Uterus (tissue), 4 donors: ENCODE results near the gene VMAC. TPM values are rescaled to one million over a fixed set of nuclear protein-coding genes. Genes with fewer than 3 reads are reported as not detected.

ENCODE experiments used
- DNase-seq, 2 donors: peaks; one replicate each; pipeline ENCODE4 v3.0.0-alpha.2; 2019 to 2020
- H3K27ac ChIP-seq, 2 donors: fragments of 200-600 bp; sonication (generic); 1 replicate in 1 of 2; 2 replicates in 1 of 2; pipeline ENCODE4 v1.5.1; 2016 to 2018
- H3K27me3 ChIP-seq, 2 donors: fragments of 200-600 bp; sonication (generic); one replicate each; pipeline ENCODE4 v1.5.1; 2018 to 2019; ENCODE audit warnings: control low read depth in 1 of 2
- H3K36me3 ChIP-seq, 2 donors: fragments of 200-600 bp; sonication (generic); one replicate each; pipeline ENCODE4 v1.5.1; 2019; ENCODE audit warnings: control low read depth in 1 of 2
- H3K4me1 ChIP-seq, 2 donors: fragments of 200-600 bp; sonication (generic); one replicate each; pipeline ENCODE4 v1.5.1; 2018 to 2019; ENCODE audit warnings: control low read depth in 1 of 2
- H3K4me3 ChIP-seq, 2 donors: fragments of 200-600 bp; sonication (generic); 1 replicate in 1 of 2; 2 replicates in 1 of 2; pipeline ENCODE4 v1.5.1; 2018 to 2019; ENCODE audit warnings: mild to moderate bottlenecking in 1 of 2
- H3K9me3 ChIP-seq, 2 donors: fragments of 200-600 bp; sonication (generic); one replicate each; pipeline ENCODE4 v1.5.1; 2019; ENCODE audit warnings: control low read depth in 1 of 2
- CTCF ChIP-seq, 4 experiments: fragments of 200-600 bp in 2 of 4; fragments of 450-650 bp in 2 of 4; sonication (generic) in 2 of 4; IDR thresholded peaks; one replicate each; pipeline ENCODE4 v1.5.1; 2016 to 2019; ENCODE audit warnings: antibody characterized with exemption in 4 of 4, mild to moderate bottlenecking in 2 of 4, moderate library complexity in 1 of 4
- POLR2A ChIP-seq, 2 donors: fragments of 450-650 bp; IDR thresholded peaks; one replicate each; pipeline ENCODE4 v1.6.1; 2016; ENCODE audit warnings: antibody characterized with exemption in 2 of 2, mild to moderate bottlenecking in 1 of 2, moderate library complexity in 1 of 2
- intact Hi-C: fragments of 100-400 bp; cut with DNase I; formaldehyde crosslinking; loops from one replicate; pipeline ENCODE4 v1.15.1; 2023; ENCODE audit warnings: low total_unique reads
- total RNA-seq, 4 donors: library from RNA; depleted of rRNA in 3 of 4; stranded (reverse); fragments of >200 nt in 3 of 4; gene quantifications; one replicate each; pipeline versions ENCODE4 v1.1.0 to v1.2.4, GENCODE V29; 2014 to 2023
- donor health status: DM: yes; HTN: yes; CAD: no.

The VMAC gene
- total RNA-seq, 4 donors from 2014 or later = 2.6 to 10.9 (median 7.1) TPM

GRCh38 chr19:5908773-5909442, 4.2 kb downstream of the VMAC start:
- no peak for DNase-seq
- H3K27me3 ChIP-seq = no peaks in the 10 kb centered on the region
- no peaks in the 10 kb centered on the region for H3K9me3 ChIP-seq
- H3K4me3 ChIP-seq = no peak overlapping the region
- H3K36me3 ChIP-seq = no peaks in the 10 kb centered on the region
- H3K4me1 ChIP-seq = peaks cover 0 to 6% of the 10 kb centered on the region in 2 donors
- intact Hi-C loops = no loop called here
- TF ChIP-seq POLR2A (IDR thresholded peaks at IDR 0.05) (no peak), CTCF (IDR thresholded peaks at IDR 0.05) (no peak)
- H3K27ac ChIP-seq = no peak overlapping the region

- Histone ChIP-seq H3K4me1 (peaks cover 0 to 4% of the 10 kb centered on the region in 2 donors), H3K27me3 (no peaks in the 10 kb centered on the region), H3K27ac (no peak overlapping the region), H3K4me3 (no peak overlapping the region), H3K9me3 (no peaks in the 10 kb centered on the region), H3K36me3 (no peaks in the 10 kb centered on the region)
- intact Hi-C loops = no loop called here
- DNase-seq = no peak
- TF ChIP-seq CTCF (IDR thresholded peaks at IDR 0.05) (no peak), POLR2A (IDR thresholded peaks at IDR 0.05) (no peak)
Measured at GRCh38 chr19:5910638-5910907, 5.9 kb downstream of the VMAC start.

- intact Hi-C loops = no loop called here
- Histone ChIP-seq H3K4me1 (no peaks in the 10 kb centered on the region), H3K27ac (no peak overlapping the region), H3K36me3 (no peaks in the 10 kb centered on the region), H3K9me3 (no peaks in the 10 kb centered on the region), H3K4me3 (no peak overlapping the region), H3K27me3 (no peaks in the 10 kb centered on the region)
- DNase-seq = no peak
- TF ChIP-seq POLR2A (IDR thresholded peaks at IDR 0.05) (no peak), CTCF (IDR thresholded peaks at IDR 0.05) (no peak)
Measured at GRCh38 chr19:5911366-5911765, 6.7 kb downstream of the VMAC start.

- Histone ChIP-seq H3K36me3 (no peaks in the 10 kb centered on the region), H3K27me3 (no peaks in the 10 kb centered on the region), H3K27ac (no peak within 1 kb of the TSS), H3K4me1 (no peaks in the 10 kb centered on the region), H3K4me3 (no peak within 1 kb of the TSS), H3K9me3 (no peaks in the 10 kb centered on the region)
- intact Hi-C loops = no loop called here
- DNase-seq = no peak
- TF ChIP-seq CTCF (IDR thresholded peaks at IDR 0.05) (no peak), POLR2A (IDR thresholded peaks at IDR 0.05) (no peak)
Measured at GRCh38 chr19:5913739-5914357, 9.2 kb downstream of the VMAC start, which contains the start of gene CAPS. TSS of gene CAPS (plus strand) at chr19:5914254. CDS start at chr19:5914407, 153 bp downstream.

- Histone ChIP-seq H3K4me1 (no peaks in the 10 kb centered on the region), H3K4me3 (no peak overlapping the region), H3K27me3 (no peaks in the 10 kb centered on the region), H3K9me3 (no peaks in the 10 kb centered on the region), H3K27ac (no peak overlapping the region), H3K36me3 (no peaks in the 10 kb centered on the region)
- intact Hi-C loops = no loop called here
- TF ChIP-seq CTCF (IDR thresholded peaks at IDR 0.05) (no peak), POLR2A (IDR thresholded peaks at IDR 0.05) (no peak)
- DNase-seq = no peak
Measured at GRCh38 chr19:5914358-5914774, 9.7 kb downstream of the VMAC start.
